Uterus (tissue), 2 donors: Measurements from ENCODE around the gene VPS45.

ENCODE experiments used
- CTCF ChIP-seq, 4 experiments: fragments of 200-600 bp in 2 of 4; fragments of 450-650 bp in 2 of 4; sonication (generic) in 2 of 4; IDR thresholded peaks; one replicate each; pipeline ENCODE4 v1.5.1; 2016 to 2019; ENCODE audit warnings: antibody characterized with exemption in 4 of 4, mild to moderate bottlenecking in 2 of 4, moderate library complexity in 1 of 4
- POLR2A ChIP-seq, 2 donors: fragments of 450-650 bp; IDR thresholded peaks; one replicate each; pipeline ENCODE4 v1.6.1; 2016; ENCODE audit warnings: antibody characterized with exemption in 2 of 2, mild to moderate bottlenecking in 1 of 2, moderate library complexity in 1 of 2

DNA sequence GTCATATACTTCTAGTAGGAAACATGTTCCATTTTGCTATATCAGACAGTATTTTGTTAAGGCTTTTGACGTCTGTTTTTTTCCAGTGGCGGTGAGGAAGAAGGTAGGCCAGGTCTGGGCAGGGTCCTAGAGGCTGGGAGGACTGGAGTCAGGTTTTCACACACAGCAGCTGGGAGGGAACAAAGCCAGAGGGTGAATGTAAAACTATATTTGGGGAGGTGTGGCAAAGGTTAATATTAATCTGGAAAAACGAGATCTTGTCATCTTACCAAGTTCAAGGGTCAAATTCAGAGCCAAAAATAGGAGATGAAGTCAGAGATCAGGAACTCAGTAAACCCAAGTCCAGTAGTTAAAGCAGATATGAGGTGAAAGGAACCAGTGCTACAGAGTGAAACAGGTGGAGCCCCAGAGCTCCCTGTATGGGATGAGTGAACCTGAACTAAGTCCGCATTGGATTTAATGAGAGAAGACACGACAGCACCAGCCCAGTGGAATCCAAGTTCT, 46.3 kb upstream of the VPS45 start:
- TF ChIP-seq CTCF (IDR thresholded peaks at IDR 0.05) (no peak), POLR2A (IDR thresholded peaks at IDR 0.05) (no peak)
